BLaER1 (cell line): ENCODE results near the gene USP10.

ENCODE experiments used
- H3K27ac ChIP-seq: shearing (Covaris generic); formaldehyde crosslinking; 2 replicates; pipeline ENCODE4 v1.8.1; 2022
- H3K27me3 ChIP-seq: shearing (Covaris generic); formaldehyde crosslinking; 2 replicates; pipeline ENCODE4 v1.8.1; 2022
- H3K36me3 ChIP-seq: shearing (Covaris generic); formaldehyde crosslinking; 2 replicates; pipeline ENCODE4 v1.8.1; 2022
- H3K4me1 ChIP-seq: shearing (Covaris generic); formaldehyde crosslinking; 2 replicates; pipeline ENCODE4 v1.8.1; 2022
- H3K4me2 ChIP-seq: shearing (Covaris generic); formaldehyde crosslinking; 2 replicates; pipeline ENCODE4 v1.8.1; 2022
- H3K4me3 ChIP-seq: shearing (Covaris generic); formaldehyde crosslinking; 2 replicates; pipeline ENCODE4 v1.8.1; 2022
- H3K9ac ChIP-seq: shearing (Covaris generic); formaldehyde crosslinking; 2 replicates; pipeline ENCODE4 v1.8.1; 2022
- H3K9me3 ChIP-seq: shearing (Covaris generic); formaldehyde crosslinking; 2 replicates; pipeline ENCODE4 v1.8.1; 2022
- H4K20me1 ChIP-seq: shearing (Covaris generic); formaldehyde crosslinking; 2 replicates; pipeline ENCODE4 v1.8.1; 2022
- Cebpa-rat ChIP-seq: shearing (Covaris generic); IDR thresholded peaks from 2 replicates; pipeline ENCODE4 v1.8.1; 2022

USP10 gene

GRCh38 chr16:84754353-84754856 lies 54.6 kb downstream of the USP10 start:
- Histone ChIP-seq H3K4me1 (peaks cover 83% of the 10 kb centered on the region), H3K9me3 (no peaks in the 10 kb centered on the region), H3K4me3 (no peak overlapping the region), H4K20me1 (peaks cover 100% of the 10 kb centered on the region), H3K9ac (no peak overlapping the region), H3K27ac (no peak overlapping the region), H3K36me3 (peaks cover 47% of the 10 kb centered on the region), H3K4me2 (peak overlapping the region; percentile 68), H3K27me3 (no peaks in the 10 kb centered on the region)
- TF ChIP-seq Cebpa-rat, result no peak

- H3K36me3 ChIP-seq, result peaks cover 47% of the 10 kb centered on the region
- TF ChIP-seq Cebpa-rat, result no peak
- H3K4me1 ChIP-seq, result peaks cover 78% of the 10 kb centered on the region
- no peak overlapping the region for H3K4me3 ChIP-seq
- no peak overlapping the region for H3K27ac ChIP-seq
- peak overlapping the region; percentile 54 for H3K4me2 ChIP-seq
- no peaks in the 10 kb centered on the region for H3K9me3 ChIP-seq
- peaks cover 100% of the 10 kb centered on the region for H4K20me1 ChIP-seq
- H3K27me3 ChIP-seq, result no peaks in the 10 kb centered on the region
- no peak overlapping the region for H3K9ac ChIP-seq
Observed at GRCh38 chr16:84754956-84755672, 55.3 kb downstream of the USP10 start.

- Histone ChIP-seq H3K9ac (no peak overlapping the region), H3K36me3 (peaks cover 64% of the 10 kb centered on the region), H3K27me3 (no peaks in the 10 kb centered on the region), H3K4me2 (no peak overlapping the region), H3K27ac (no peak overlapping the region), H3K4me3 (no peak overlapping the region), H4K20me1 (peaks cover 100% of the 10 kb centered on the region), H3K9me3 (no peaks in the 10 kb centered on the region), H3K4me1 (peaks cover 61% of the 10 kb centered on the region)
- no peak for TF ChIP-seq Cebpa-rat
Observed at GRCh38 chr16:84756830-84757229, 57.0 kb downstream of the USP10 start.

- Histone ChIP-seq H4K20me1 (peaks cover 100% of the 10 kb centered on the region), H3K27me3 (no peaks in the 10 kb centered on the region), H3K9me3 (no peaks in the 10 kb centered on the region), H3K9ac (no peak overlapping the region; the same call in 1 of the 2 replicates), H3K36me3 (peaks cover 82% of the 10 kb centered on the region), H3K4me3 (no peak overlapping the region), H3K27ac (no peak overlapping the region), H3K4me1 (peaks cover 43% of the 10 kb centered on the region), H3K4me2 (peak overlapping the region; percentile 70)
- no peak for TF ChIP-seq Cebpa-rat
Observed at GRCh38 chr16:84758627-84759026, 58.8 kb downstream of the USP10 start.

- H3K4me3 ChIP-seq, result no peak overlapping the region
- no peak overlapping the region for H3K9ac ChIP-seq
- peak overlapping the region; percentile 70 for H3K4me2 ChIP-seq
- TF ChIP-seq Cebpa-rat, result no peak
- no peaks in the 10 kb centered on the region for H3K27me3 ChIP-seq
- H3K27ac ChIP-seq, result no peak overlapping the region
- no peaks in the 10 kb centered on the region for H3K9me3 ChIP-seq
- peaks cover 100% of the 10 kb centered on the region for H4K20me1 ChIP-seq
- peaks cover 86% of the 10 kb centered on the region for H3K36me3 ChIP-seq
- H3K4me1 ChIP-seq, result peaks cover 38% of the 10 kb centered on the region
Observed at GRCh38 chr16:84759061-84759460, 59.3 kb downstream of the USP10 start.

- no peak for TF ChIP-seq Cebpa-rat
Observed at GRCh38 chr16:84759906-84760305, 60.1 kb downstream of the USP10 start.

GRCh38 chr16:84761448-84762368 lies 61.9 kb downstream of the USP10 start:
- H3K9ac ChIP-seq, result no peak overlapping the region
- H3K4me3 ChIP-seq, result no peak overlapping the region
- no peak overlapping the region for H3K4me2 ChIP-seq
- H3K36me3 ChIP-seq, result peaks cover 92% of the 10 kb centered on the region
- H3K4me1 ChIP-seq, result peaks cover 23% of the 10 kb centered on the region
- H3K27me3 ChIP-seq, result no peaks in the 10 kb centered on the region
- H3K27ac ChIP-seq, result no peak overlapping the region
- peaks cover 94% of the 10 kb centered on the region for H4K20me1 ChIP-seq
- no peak for TF ChIP-seq Cebpa-rat
- no peaks in the 10 kb centered on the region for H3K9me3 ChIP-seq

More at GRCh38 chr16:84759906-84760305, 60.1 kb downstream of the USP10 start:
- no peaks in the 10 kb centered on the region for H3K27me3 ChIP-seq
- peaks cover 95% of the 10 kb centered on the region for H4K20me1 ChIP-seq
- H3K9ac ChIP-seq, result no peak overlapping the region
- peaks cover 91% of the 10 kb centered on the region for H3K36me3 ChIP-seq
- no peak overlapping the region for H3K4me3 ChIP-seq
- peaks cover 30% of the 10 kb centered on the region for H3K4me1 ChIP-seq
- H3K9me3 ChIP-seq, result no peaks in the 10 kb centered on the region
- H3K27ac ChIP-seq, result no peak overlapping the region
- no peak overlapping the region for H3K4me2 ChIP-seq

GRCh38 chr16:84763164-84763563 lies 63.4 kb downstream of the USP10 start:
- Histone ChIP-seq H3K4me1 (peaks cover 14% of the 10 kb centered on the region), H4K20me1 (peaks cover 88% of the 10 kb centered on the region), H3K9ac (no peak overlapping the region), H3K4me2 (no peak overlapping the region), H3K4me3 (no peak overlapping the region), H3K27me3 (no peaks in the 10 kb centered on the region), H3K27ac (no peak overlapping the region), H3K9me3 (no peaks in the 10 kb centered on the region), H3K36me3 (peaks cover 98% of the 10 kb centered on the region)
- no peak for TF ChIP-seq Cebpa-rat

GRCh38 chr16:84763629-84764028 lies 63.8 kb downstream of the USP10 start:
- no peak for TF ChIP-seq Cebpa-rat
- H3K9me3 ChIP-seq, result no peaks in the 10 kb centered on the region
- no peak overlapping the region for H3K9ac ChIP-seq
- H3K27me3 ChIP-seq, result no peaks in the 10 kb centered on the region
- peaks cover 86% of the 10 kb centered on the region for H4K20me1 ChIP-seq
- H3K4me2 ChIP-seq, result no peak overlapping the region
- peaks cover 9% of the 10 kb centered on the region for H3K4me1 ChIP-seq
- H3K36me3 ChIP-seq, result peaks cover 100% of the 10 kb centered on the region
- H3K27ac ChIP-seq, result no peak overlapping the region
- H3K4me3 ChIP-seq, result no peak overlapping the region

GRCh38 chr16:84764970-84765369 lies 65.2 kb downstream of the USP10 start:
- Histone ChIP-seq H3K9me3 (no peaks in the 10 kb centered on the region), H4K20me1 (peaks cover 86% of the 10 kb centered on the region), H3K4me1 (no peaks in the 10 kb centered on the region), H3K27ac (no peak overlapping the region), H3K4me2 (no peak overlapping the region), H3K4me3 (no peak overlapping the region), H3K27me3 (no peaks in the 10 kb centered on the region), H3K9ac (no peak overlapping the region), H3K36me3 (peaks cover 100% of the 10 kb centered on the region)
- no peak for TF ChIP-seq Cebpa-rat
